ENCODE measurements around the gene DIO3.

The DIO3 gene

GRCh38 chr14:101591582-101591981, 30.3 kb downstream of the DIO3 start:
- no peak for DNase-seq (ENCODE audit: low read depth)
- no peak overlapping the region for H3K4me3 ChIP-seq (replicated peaks; ENCODE audit: low read depth, low read length)
- TF ChIP-seq CTCF (IDR thresholded peaks at IDR 0.05; ENCODE audit: low read length, missing control alignments), result no peak

GRCh38 chr14:101593411-101594238, 32.3 kb downstream of the DIO3 start:
- no peak overlapping the region for H3K4me3 ChIP-seq (replicated peaks; ENCODE audit: low read depth, low read length)
- no peak for DNase-seq (ENCODE audit: low read depth)
- no peak for TF ChIP-seq CTCF (IDR thresholded peaks at IDR 0.05; ENCODE audit: low read length, missing control alignments)

GRCh38 chr14:101594511-101595148, 33.3 kb downstream of the DIO3 start:
- DNase-seq (ENCODE audit: low read depth), result no peak
- no peak for TF ChIP-seq CTCF (IDR thresholded peaks at IDR 0.05; ENCODE audit: low read length, missing control alignments)
- H3K4me3 ChIP-seq (replicated peaks; ENCODE audit: low read depth, low read length), result no peak overlapping the region

- TF ChIP-seq CTCF (IDR thresholded peaks at IDR 0.05; ENCODE audit: low read length, missing control alignments), result no peak
- DNase-seq (ENCODE audit: low read depth), result no peak
- H3K4me3 ChIP-seq (replicated peaks; ENCODE audit: low read depth, low read length), result no peak overlapping the region
Observed at GRCh38 chr14:101595349-101595748, 34.1 kb downstream of the DIO3 start.

GRCh38 chr14:101595887-101596721, 34.8 kb downstream of the DIO3 start:
- no peak for DNase-seq (ENCODE audit: low read depth)
- no peak overlapping the region for H3K4me3 ChIP-seq (replicated peaks; ENCODE audit: low read depth, low read length)

GRCh38 chr14:101596742-101597141, 35.4 kb downstream of the DIO3 start:
- H3K4me3 ChIP-seq (replicated peaks; ENCODE audit: low read depth, low read length), result no peak overlapping the region
- TF ChIP-seq CTCF (IDR thresholded peaks at IDR 0.05; ENCODE audit: low read length, missing control alignments), result no peak
- DNase-seq (ENCODE audit: low read depth), result no peak

More at GRCh38 chr14:101595887-101596721, 34.8 kb downstream of the DIO3 start:
- TF ChIP-seq CTCF (IDR thresholded peaks at IDR 0.05; ENCODE audit: low read length, missing control alignments), result no peak

Data from fibroblast of pulmonary artery (primary cell).